Astrocyte (in vitro differentiated cells and primary cell): Measurements from ENCODE around the gene SRGAP2.
"Not testable (repeated sequence)": the region's sequence is repeated elsewhere in the genome, so short reads cannot be mapped to it uniquely, and the experiment has no call there.

Source experiments
- CTCF ChIP-seq: IDR thresholded peaks from 2 replicates; pipeline ENCODE4 v1.5.1; 2011; ENCODE audit warnings: low read depth, mild to moderate bottlenecking, inconsistent platforms, low read length, moderate library complexity; ENCODE audit not compliant: insufficient read depth
- EZH2 ChIP-seq: IDR thresholded peaks from 2 replicates; pipeline ENCODE4 v1.6.1; 2012; ENCODE audit warnings: mild to moderate bottlenecking, low read length, inconsistent platforms; ENCODE audit not compliant: insufficient read depth

- not testable (repeated sequence) for TF ChIP-seq CTCF, EZH2
Measured at GRCh38 chr1:206235190-206235589, 31.8 kb downstream of the SRGAP2 start.
